Activated CD4-positive, alpha-beta memory T cell treated with anti-CD3 and anti-CD28 coated beads, Interleukin-2, amount 10 ng/mL, durations not matched to agents 7 days and 5 days (primary cell): ENCODE data around the gene MYCBPAP. TPM values are rescaled to one million over a fixed set of nuclear protein-coding genes. Genes with fewer than 3 reads are reported as not detected.

Experiments used
- CTCF ChIA-PET: fragments of 350-600 bp; sonication (Branson Sonifier 250); formaldehyde crosslinking; loops from one replicate; lab custom pipeline; 2021; ENCODE audit warnings: antibody characterized with exemption, inconsistent platforms; lab: Charles Lee
- POLR2A ChIA-PET: fragments of 350-600 bp; sonication (Branson Sonifier 250); formaldehyde crosslinking; loops from one replicate; lab custom pipeline; 2021; ENCODE audit warnings: antibody characterized with exemption; lab: Charles Lee
- DNase-seq: peaks from one replicate; pipeline ENCODE4 v3.0.0-alpha.2; 2020
- H3K27ac Mint-ChIP-seq: one replicate; pipeline ENCODE4 v1.8.0; 2021; ENCODE audit warnings: mild to moderate bottlenecking, mixed read lengths
- H3K27me3 Mint-ChIP-seq: one replicate; pipeline ENCODE4 v1.8.0; 2021; ENCODE audit warnings: mixed read lengths
- H3K36me3 Mint-ChIP-seq: one replicate; pipeline ENCODE4 v1.8.0; 2021; ENCODE audit warnings: low read depth, mixed read lengths
- H3K4me1 Mint-ChIP-seq: one replicate; pipeline ENCODE4 v1.8.0; 2021; ENCODE audit warnings: mixed read lengths
- H3K4me3 Mint-ChIP-seq: one replicate; pipeline ENCODE4 v1.8.0; 2021; ENCODE audit warnings: mild to moderate bottlenecking, mixed read lengths
- H3K9me3 Mint-ChIP-seq: one replicate; pipeline ENCODE4 v1.8.0; 2021; ENCODE audit warnings: mixed read lengths
- total RNA-seq, 2 experiments: library from RNA; stranded (reverse); gene quantifications; one replicate each; pipeline ENCODE4 v1.2.3, GENCODE V29; 2021

Gene MYCBPAP
- total RNA-seq, 2 experiments from 2014 or later, result 13.4 to 15.2 TPM

GRCh38 chr17:50539762-50540559, 31.7 kb downstream of the MYCBPAP start:
- CTCF ChIA-PET, result no interaction called here
- Mint-ChIP-seq H3K27me3 (peaks cover 14% of the 10 kb centered on the region), H3K36me3 (no peaks in the 10 kb centered on the region), H3K4me1 (peaks cover 16% of the 10 kb centered on the region), H3K27ac (no peak overlapping the region), H3K4me3 (no peak overlapping the region), H3K9me3 (no peaks in the 10 kb centered on the region)
- POLR2A ChIA-PET, result no interaction called here
- no peak for DNase-seq

GRCh38 chr17:50540560-50541401, 32.5 kb downstream of the MYCBPAP start:
- no peaks in the 10 kb centered on the region for H3K36me3 Mint-ChIP-seq
- no peaks in the 10 kb centered on the region for H3K9me3 Mint-ChIP-seq
- H3K4me3 Mint-ChIP-seq, result peak overlapping the region; percentile 65
- POLR2A ChIA-PET, result interaction anchor here (1.2 to 1.6 kb wide), 4 partner anchors 24 to 326 kb away, joined by 3 to 4 read pairs (median 4); partner anchors contain the start of gene TOB1
- peaks cover 16% of the 10 kb centered on the region for H3K27me3 Mint-ChIP-seq
- H3K4me1 Mint-ChIP-seq, result peaks cover 18% of the 10 kb centered on the region
- H3K27ac Mint-ChIP-seq, result no peak overlapping the region
- DNase-seq, result no peak
- CTCF ChIA-PET, result interaction anchor here (0.7 to 2.3 kb wide), 4 partner anchors 21 to 61 kb away, joined by 3 to 7 read pairs (median 4); no protein-coding TSS in a partner anchor

DNA sequence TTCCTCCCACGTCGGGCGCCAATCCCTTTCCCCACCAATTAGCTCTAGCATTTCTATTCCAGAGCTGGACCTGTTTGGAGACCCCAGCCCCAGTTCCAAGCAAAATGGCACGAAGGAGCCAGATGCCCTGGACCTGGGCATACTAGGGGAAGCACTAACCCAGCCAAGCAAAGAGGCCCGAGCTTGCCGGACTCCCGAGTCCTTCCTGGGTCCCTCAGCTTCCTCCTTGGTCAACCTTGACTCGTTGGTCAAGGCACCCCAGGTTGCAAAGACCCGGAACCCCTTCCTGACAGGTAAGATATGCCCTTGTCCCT, 33.1 kb downstream of the MYCBPAP start:
- no peak for DNase-seq
- CTCF ChIA-PET, result interaction anchor here (0.7 to 2.3 kb wide), 8 partner anchors 20 to 165 kb away, joined by 3 to 7 read pairs (median 4); no protein-coding TSS in a partner anchor
- H3K36me3 Mint-ChIP-seq, result no peaks in the 10 kb centered on the region
- H3K27me3 Mint-ChIP-seq, result peaks cover 19% of the 10 kb centered on the region
- peak overlapping the region; percentile 65 for H3K4me3 Mint-ChIP-seq
- POLR2A ChIA-PET, result interaction anchor here (1.2 to 1.6 kb wide), 6 partner anchors 24 to 325 kb away, joined by 3 to 6 read pairs (median 4); partner anchors contain the start of genes ANKRD40 and TOB1
- H3K27ac Mint-ChIP-seq, result no peak overlapping the region
- H3K9me3 Mint-ChIP-seq, result no peaks in the 10 kb centered on the region
- peaks cover 20% of the 10 kb centered on the region for H3K4me1 Mint-ChIP-seq

DNA sequence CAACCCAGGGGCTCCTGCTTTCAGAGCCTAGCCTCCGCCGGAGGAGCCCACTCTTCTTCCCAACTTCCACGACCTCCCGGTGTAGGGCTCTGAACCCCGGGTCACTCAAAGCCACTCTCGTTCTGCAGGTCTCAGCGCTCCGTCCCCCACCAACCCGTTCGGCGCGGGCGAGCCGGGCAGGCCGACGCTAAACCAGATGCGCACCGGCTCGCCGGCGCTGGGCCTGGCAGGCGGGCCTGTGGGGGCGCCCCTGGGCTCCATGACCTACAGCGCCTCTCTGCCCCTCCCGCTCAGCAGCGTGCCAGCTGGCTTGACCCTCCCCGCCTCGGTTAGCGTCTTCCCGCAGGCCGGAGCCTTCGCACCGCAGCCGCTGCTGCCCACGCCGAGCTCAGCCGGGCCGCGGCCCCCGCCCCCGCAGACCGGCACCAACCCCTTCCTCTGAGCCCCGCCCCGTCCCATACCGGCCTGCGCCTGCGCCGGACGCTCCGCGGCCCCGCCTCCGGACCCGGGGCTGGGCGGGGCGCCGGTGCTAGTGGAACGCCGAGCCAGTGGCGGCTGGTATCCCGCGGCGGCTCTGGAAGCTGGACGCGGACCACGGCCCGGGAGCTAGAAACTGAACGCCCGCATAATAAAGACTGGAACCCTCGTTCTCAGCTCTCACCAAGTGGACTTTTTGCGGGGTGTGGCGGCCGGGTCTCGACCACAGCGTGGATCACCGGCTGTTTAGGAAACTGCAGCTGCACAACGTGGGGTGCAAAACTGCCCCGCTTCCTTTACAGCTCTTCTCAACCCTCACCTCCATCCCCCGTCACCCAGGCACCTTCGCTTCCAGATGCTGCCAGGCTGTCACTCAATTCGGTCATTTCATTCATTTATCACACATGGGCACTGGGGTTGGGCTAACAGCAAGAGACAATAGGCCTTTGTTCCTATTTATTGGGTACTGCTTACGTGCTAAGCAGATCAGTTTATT, 33.8 kb downstream of the MYCBPAP start:
- H3K9me3 Mint-ChIP-seq, result no peaks in the 10 kb centered on the region
- H3K27me3 Mint-ChIP-seq, result peaks cover 19% of the 10 kb centered on the region
- H3K4me1 Mint-ChIP-seq, result peaks cover 22% of the 10 kb centered on the region
- H3K36me3 Mint-ChIP-seq, result no peaks in the 10 kb centered on the region
- CTCF ChIA-PET, result interaction anchor here (0.6 to 2.3 kb wide), 13 partner anchors 23 to 409 kb away, joined by 3 to 7 read pairs (median 4); partner anchors contain the start of gene RSAD1
- peak; percentile 87 for DNase-seq
- POLR2A ChIA-PET, result interaction anchor here (1.1 to 1.6 kb wide), 9 partner anchors 18 to 325 kb away, joined by 3 to 8 read pairs (median 4); partner anchors contain the start of genes ANKRD40 and TOB1
- peak overlapping the region; percentile 65 for H3K4me3 Mint-ChIP-seq
- no peak overlapping the region for H3K27ac Mint-ChIP-seq

- Mint-ChIP-seq H3K36me3 (no peaks in the 10 kb centered on the region), H3K4me3 (peak overlapping the region; percentile 65), H3K27me3 (peaks cover 19% of the 10 kb centered on the region), H3K9me3 (no peaks in the 10 kb centered on the region), H3K4me1 (peaks cover 26% of the 10 kb centered on the region), H3K27ac (no peak overlapping the region)
- ChIA-PET CTCF (interaction anchor here (0.6 to 2.3 kb wide), 12 partner anchors 24 to 408 kb away, joined by 3 to 7 read pairs (median 4); partner anchors contain the start of gene RSAD1), POLR2A (interaction anchor here (1.1 to 1.4 kb wide), 6 partner anchors 16 to 323 kb away, joined by 3 to 8 read pairs (median 5); partner anchors contain the start of genes ANKRD40 and TOB1)
- no peak for DNase-seq
These were observed 34.8 kb downstream of the MYCBPAP start for GRCh38 chr17:50542795-50543774.

DNA sequence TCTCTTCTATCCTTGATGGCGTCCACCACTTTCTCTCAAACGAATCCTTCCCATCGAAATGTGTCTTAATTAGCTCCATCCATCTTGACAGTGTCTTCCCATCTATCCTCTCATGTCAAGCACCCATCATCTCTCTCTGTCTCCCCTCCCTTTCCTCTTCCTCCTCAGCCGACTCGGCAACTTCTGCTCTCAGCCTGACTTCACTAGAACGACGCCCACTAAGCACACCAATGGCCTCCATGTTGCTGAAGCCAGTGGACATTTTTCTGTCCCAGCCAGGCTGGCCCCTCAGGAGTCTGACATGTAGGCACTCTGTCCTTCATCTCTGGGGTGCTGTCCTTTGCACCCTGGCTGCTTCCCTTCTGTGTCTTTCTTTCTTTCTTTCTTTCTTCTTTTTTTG, 36.3 kb downstream of the MYCBPAP start:
- Mint-ChIP-seq H3K27me3 (peaks cover 19% of the 10 kb centered on the region), H3K9me3 (no peaks in the 10 kb centered on the region), H3K4me1 (peaks cover 26% of the 10 kb centered on the region), H3K27ac (no peak overlapping the region), H3K4me3 (no peak overlapping the region), H3K36me3 (no peaks in the 10 kb centered on the region)
- ChIA-PET CTCF (interaction anchor here (1.1 to 1.6 kb wide), 3 partner anchors 43 to 81 kb away, joined by 4 to 6 read pairs (median 4); no protein-coding TSS in a partner anchor), POLR2A (interaction anchor here (1.2 kb wide), 1 partner anchor 322 kb away, joined by 4 read pairs; the partner anchor contains the start of gene TOB1)
- DNase-seq, result no peak

- Mint-ChIP-seq H3K9me3 (no peaks in the 10 kb centered on the region), H3K4me3 (no peak overlapping the region), H3K36me3 (no peaks in the 10 kb centered on the region), H3K27me3 (peaks cover 19% of the 10 kb centered on the region), H3K27ac (no peak overlapping the region), H3K4me1 (peaks cover 26% of the 10 kb centered on the region)
- ChIA-PET CTCF (interaction anchor here (1.1 to 1.6 kb wide), 2 partner anchors 66 to 81 kb away, joined by 4 read pairs; no protein-coding TSS in a partner anchor), POLR2A (no interaction called here)
- no peak for DNase-seq
These were observed 37.1 kb downstream of the MYCBPAP start for GRCh38 chr17:50545311-50545710.

GRCh38 chr17:50546701-50547034, 38.4 kb downstream of the MYCBPAP start:
- peak overlapping the region; percentile 32 for H3K4me3 Mint-ChIP-seq
- ChIA-PET POLR2A (interaction anchor here (1.8 kb wide), 1 partner anchor 81 kb away, joined by 3 read pairs; no protein-coding TSS in a partner anchor), CTCF (interaction anchor here (0.6 to 2.5 kb wide), 8 partner anchors 29 to 432 kb away, joined by 3 to 10 read pairs (median 4); no protein-coding TSS in a partner anchor)
- H3K4me1 Mint-ChIP-seq, result peaks cover 25% of the 10 kb centered on the region
- H3K36me3 Mint-ChIP-seq, result no peaks in the 10 kb centered on the region
- no peaks in the 10 kb centered on the region for H3K9me3 Mint-ChIP-seq
- DNase-seq, result no peak
- no peak overlapping the region for H3K27ac Mint-ChIP-seq
- peaks cover 19% of the 10 kb centered on the region for H3K27me3 Mint-ChIP-seq

DNA sequence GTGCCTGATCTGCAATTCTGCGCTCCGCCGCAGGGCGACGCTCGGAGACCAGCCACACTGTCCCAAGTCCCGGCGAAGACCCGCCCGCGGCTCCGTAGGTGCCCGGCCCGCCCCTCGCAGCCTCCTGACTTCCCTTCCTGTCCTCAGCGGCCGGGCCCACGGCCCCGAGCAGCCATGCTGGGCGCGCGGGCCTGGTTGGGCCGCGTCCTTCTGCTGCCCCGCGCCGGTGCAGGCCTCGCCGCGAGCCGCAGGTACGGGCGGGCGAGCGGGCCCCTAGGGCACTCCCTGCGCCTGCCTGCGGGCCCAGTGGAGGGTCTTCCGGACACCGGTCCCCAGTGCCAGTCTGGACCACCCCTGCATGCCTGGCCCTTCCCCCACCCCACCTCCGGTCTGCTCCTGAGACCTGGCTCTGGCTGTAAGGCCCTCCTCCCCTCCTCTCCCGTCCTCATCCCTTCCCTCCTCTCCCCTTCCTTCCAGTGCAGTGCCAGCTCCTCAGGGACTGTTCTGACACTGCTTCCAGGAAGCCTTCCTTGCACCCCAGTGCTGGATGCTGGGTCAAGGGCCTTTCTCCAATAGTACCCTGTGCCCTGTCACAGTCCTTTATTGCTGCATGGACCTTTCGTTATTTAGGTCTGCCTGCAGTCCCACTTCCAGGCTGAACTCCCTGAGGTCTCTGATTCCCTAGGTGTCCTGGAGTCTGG, 38.9 kb downstream of the MYCBPAP start, which contains the start of gene SPATA20:
SPATA20 (plus strand) TSS at position 140 of the 701 bp plus-strand sequence; CDS start at position 175, 35 bp downstream.
- Mint-ChIP-seq H3K27ac (peak within 1 kb of the TSS; percentile 44), H3K4me1 (peaks cover 23% of the 10 kb centered on the region), H3K27me3 (peaks cover 19% of the 10 kb centered on the region), H3K4me3 (peak within 1 kb of the TSS; percentile 73), H3K9me3 (no peaks in the 10 kb centered on the region), H3K36me3 (no peaks in the 10 kb centered on the region)
- ChIA-PET POLR2A (interaction anchor here (1.8 kb wide), 1 partner anchor 80 kb away, joined by 3 read pairs; no protein-coding TSS in a partner anchor), CTCF (interaction anchor here (0.6 to 2.5 kb wide), 6 partner anchors 78 to 432 kb away, joined by 3 to 10 read pairs (median 4); no protein-coding TSS in a partner anchor)
- peak; percentile 90 for DNase-seq

GRCh38 chr17:50547736-50548083, 39.5 kb downstream of the MYCBPAP start:
- DNase-seq, result no peak
- CTCF ChIA-PET, result interaction anchor here (1.1 to 2.5 kb wide), 3 partner anchors 78 to 294 kb away, joined by 4 to 10 read pairs (median 8); no protein-coding TSS in a partner anchor
- no peaks in the 10 kb centered on the region for H3K9me3 Mint-ChIP-seq
- no peaks in the 10 kb centered on the region for H3K36me3 Mint-ChIP-seq
- peak overlapping the region; percentile 73 for H3K4me3 Mint-ChIP-seq
- H3K4me1 Mint-ChIP-seq, result peaks cover 17% of the 10 kb centered on the region
- POLR2A ChIA-PET, result interaction anchor here (1.8 kb wide), 1 partner anchor 80 kb away, joined by 3 read pairs; no protein-coding TSS in a partner anchor
- H3K27me3 Mint-ChIP-seq, result peaks cover 19% of the 10 kb centered on the region
- no peak overlapping the region for H3K27ac Mint-ChIP-seq
